Activated naive CD4-positive, alpha-beta T cell treated with anti-CD3 and anti-CD28 coated beads, Interleukin-2, amount 50 U/mL, for 24 hours (primary cell): ENCODE data around the gene MARCHF11.

Source experiments
- H3K27ac Mint-ChIP-seq: one replicate; pipeline ENCODE4 v1.8.0; 2021; ENCODE audit warnings: mild to moderate bottlenecking, mixed read lengths
- H3K27me3 Mint-ChIP-seq: one replicate; pipeline ENCODE4 v1.8.0; 2021; ENCODE audit warnings: mixed read lengths
- H3K36me3 Mint-ChIP-seq: one replicate; pipeline ENCODE4 v1.8.0; 2021; ENCODE audit warnings: mixed read lengths
- H3K4me1 Mint-ChIP-seq: one replicate; pipeline ENCODE4 v1.8.0; 2021; ENCODE audit warnings: mixed read lengths
- H3K4me3 Mint-ChIP-seq: one replicate; pipeline ENCODE4 v1.8.0; 2021; ENCODE audit warnings: mild to moderate bottlenecking, mixed read lengths
- H3K9me3 Mint-ChIP-seq: one replicate; pipeline ENCODE4 v1.8.0; 2021; ENCODE audit warnings: mixed read lengths

MARCHF11 gene

GRCh38 chr5:16143361-16144049 is 36.1 kb downstream of the MARCHF11 start:
- no peak overlapping the region for H3K27ac Mint-ChIP-seq
- no peaks in the 10 kb centered on the region for H3K36me3 Mint-ChIP-seq
- peaks cover 5% of the 10 kb centered on the region for H3K9me3 Mint-ChIP-seq
- H3K4me3 Mint-ChIP-seq: no peak overlapping the region
- peaks cover 3% of the 10 kb centered on the region for H3K27me3 Mint-ChIP-seq
- no peaks in the 10 kb centered on the region for H3K4me1 Mint-ChIP-seq

DNA sequence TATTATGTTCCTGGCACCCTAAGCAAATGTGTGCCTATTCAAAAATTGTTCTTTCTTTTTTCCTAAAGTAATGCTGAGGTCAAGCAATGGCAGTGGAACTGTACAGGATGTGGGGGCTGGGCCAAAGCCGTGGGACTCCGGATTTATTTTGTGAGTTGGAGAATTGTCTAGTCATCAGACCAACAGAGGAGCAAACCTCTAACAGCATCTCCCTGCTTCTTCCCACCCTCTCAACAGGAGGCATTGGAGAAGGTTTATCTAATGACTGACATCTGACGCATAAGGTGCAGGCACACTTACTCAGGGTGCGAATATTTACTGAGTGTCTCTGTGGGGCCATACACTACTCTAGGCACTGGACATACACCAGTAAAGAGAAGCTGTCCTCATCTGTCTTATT is 38.6 kb downstream of the MARCHF11 start:
- peaks cover 3% of the 10 kb centered on the region for H3K27me3 Mint-ChIP-seq
- no peaks in the 10 kb centered on the region for H3K4me1 Mint-ChIP-seq
- no peak overlapping the region for H3K27ac Mint-ChIP-seq
- H3K36me3 Mint-ChIP-seq: no peaks in the 10 kb centered on the region
- H3K4me3 Mint-ChIP-seq: no peak overlapping the region
- H3K9me3 Mint-ChIP-seq: peaks cover 11% of the 10 kb centered on the region

GRCh38 chr5:16140417-16140816 is 39.2 kb downstream of the MARCHF11 start:
- Mint-ChIP-seq H3K36me3 (no peaks in the 10 kb centered on the region), H3K9me3 (peaks cover 11% of the 10 kb centered on the region), H3K4me1 (no peaks in the 10 kb centered on the region), H3K27ac (no peak overlapping the region), H3K4me3 (no peak overlapping the region), H3K27me3 (peaks cover 3% of the 10 kb centered on the region)

GRCh38 chr5:16137177-16137576 is 42.4 kb downstream of the MARCHF11 start:
- peaks cover 11% of the 10 kb centered on the region for H3K9me3 Mint-ChIP-seq
- no peak overlapping the region for H3K27ac Mint-ChIP-seq
- no peaks in the 10 kb centered on the region for H3K36me3 Mint-ChIP-seq
- no peak overlapping the region for H3K4me3 Mint-ChIP-seq
- no peaks in the 10 kb centered on the region for H3K4me1 Mint-ChIP-seq
- H3K27me3 Mint-ChIP-seq: peaks cover 1% of the 10 kb centered on the region

- no peaks in the 10 kb centered on the region for H3K4me1 Mint-ChIP-seq
- H3K9me3 Mint-ChIP-seq: peaks cover 10% of the 10 kb centered on the region
- H3K4me3 Mint-ChIP-seq: no peak overlapping the region
- H3K27me3 Mint-ChIP-seq: peaks cover 1% of the 10 kb centered on the region
- H3K36me3 Mint-ChIP-seq: no peaks in the 10 kb centered on the region
- no peak overlapping the region for H3K27ac Mint-ChIP-seq
Observed at GRCh38 chr5:16135506-16135905, 44.1 kb downstream of the MARCHF11 start.

DNA sequence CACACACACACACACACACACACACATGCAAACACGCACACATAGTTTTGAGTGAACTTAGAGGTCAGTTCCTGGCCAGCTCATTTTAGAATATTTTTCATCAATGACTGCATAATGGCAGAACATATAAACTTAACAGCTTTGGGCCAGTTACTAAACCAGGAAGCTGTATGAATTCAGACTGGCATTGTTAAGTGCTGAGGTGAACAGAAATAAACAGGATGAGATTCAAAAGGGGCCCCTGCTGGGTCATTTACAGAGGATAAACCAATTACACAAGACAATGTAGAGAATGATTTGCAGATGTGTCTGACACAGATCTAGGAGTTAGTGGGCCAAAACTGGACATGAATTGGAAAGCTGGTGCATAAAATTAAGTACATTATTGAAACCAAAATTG is 44.6 kb downstream of the MARCHF11 start:
- no peaks in the 10 kb centered on the region for H3K36me3 Mint-ChIP-seq
- H3K27ac Mint-ChIP-seq: no peak overlapping the region
- peaks cover 6% of the 10 kb centered on the region for H3K9me3 Mint-ChIP-seq
- H3K4me3 Mint-ChIP-seq: no peak overlapping the region
- H3K4me1 Mint-ChIP-seq: no peaks in the 10 kb centered on the region
- H3K27me3 Mint-ChIP-seq: peaks cover 1% of the 10 kb centered on the region

DNA sequence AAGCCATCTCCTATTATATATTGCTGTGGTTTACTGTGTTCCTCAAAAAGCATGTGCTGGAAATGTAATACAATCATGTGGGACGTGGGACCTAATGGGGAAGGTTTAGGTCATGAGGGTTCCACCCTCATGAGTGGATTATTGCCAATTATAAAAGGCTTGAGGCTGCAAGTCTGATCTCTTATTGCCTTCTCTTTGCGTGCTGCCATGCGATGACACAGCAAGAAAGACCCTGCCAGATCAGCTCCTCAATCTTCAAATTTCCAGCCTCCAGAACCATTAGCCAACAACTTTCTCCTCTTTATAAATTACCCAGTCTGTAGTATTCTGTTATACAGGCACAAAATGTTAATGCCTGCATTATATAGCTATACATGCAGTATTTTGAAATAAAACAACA is 45.4 kb downstream of the MARCHF11 start:
- H3K27ac Mint-ChIP-seq: no peak overlapping the region
- H3K4me3 Mint-ChIP-seq: no peak overlapping the region
- H3K9me3 Mint-ChIP-seq: peaks cover 6% of the 10 kb centered on the region
- no peaks in the 10 kb centered on the region for H3K27me3 Mint-ChIP-seq
- no peaks in the 10 kb centered on the region for H3K36me3 Mint-ChIP-seq
- H3K4me1 Mint-ChIP-seq: no peaks in the 10 kb centered on the region

- no peaks in the 10 kb centered on the region for H3K36me3 Mint-ChIP-seq
- H3K27ac Mint-ChIP-seq: no peak overlapping the region
- no peaks in the 10 kb centered on the region for H3K9me3 Mint-ChIP-seq
- H3K4me1 Mint-ChIP-seq: no peaks in the 10 kb centered on the region
- H3K4me3 Mint-ChIP-seq: no peak overlapping the region
- no peaks in the 10 kb centered on the region for H3K27me3 Mint-ChIP-seq
Observed at GRCh38 chr5:16131878-16132277, 47.7 kb downstream of the MARCHF11 start.

GRCh38 chr5:16128944-16129343 is 50.6 kb downstream of the MARCHF11 start:
- H3K4me3 Mint-ChIP-seq: no peak overlapping the region
- no peak overlapping the region for H3K27ac Mint-ChIP-seq
- H3K9me3 Mint-ChIP-seq: peaks cover 3% of the 10 kb centered on the region
- no peaks in the 10 kb centered on the region for H3K36me3 Mint-ChIP-seq
- H3K27me3 Mint-ChIP-seq: no peaks in the 10 kb centered on the region
- H3K4me1 Mint-ChIP-seq: no peaks in the 10 kb centered on the region

- H3K27me3 Mint-ChIP-seq: no peaks in the 10 kb centered on the region
- no peaks in the 10 kb centered on the region for H3K4me1 Mint-ChIP-seq
- H3K4me3 Mint-ChIP-seq: no peak overlapping the region
- H3K36me3 Mint-ChIP-seq: no peaks in the 10 kb centered on the region
- H3K27ac Mint-ChIP-seq: no peak overlapping the region
- peaks cover 3% of the 10 kb centered on the region for H3K9me3 Mint-ChIP-seq
Observed at GRCh38 chr5:16127865-16128544, 51.6 kb downstream of the MARCHF11 start.

DNA sequence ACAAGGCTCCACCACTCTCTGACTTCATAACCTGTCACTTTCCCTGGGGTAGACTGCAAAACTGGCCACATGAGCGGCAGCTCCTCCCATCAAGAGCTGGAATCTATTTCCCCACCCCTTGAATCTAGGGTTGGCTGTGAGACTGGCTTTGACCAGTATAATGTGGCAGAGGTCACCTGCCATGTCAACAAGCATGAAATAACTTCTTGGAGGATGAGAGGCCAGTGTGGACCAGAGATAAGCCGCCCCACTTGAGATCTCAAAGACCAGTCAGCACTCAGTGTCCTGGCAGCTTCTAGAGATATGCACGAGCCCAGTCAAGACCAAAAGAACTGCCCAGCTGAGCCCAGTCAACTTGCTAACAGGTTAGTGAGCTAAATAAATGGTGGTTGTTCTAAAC is 59.0 kb downstream of the MARCHF11 start:
- Mint-ChIP-seq H3K27me3 (no peaks in the 10 kb centered on the region), H3K4me3 (no peak overlapping the region), H3K36me3 (no peaks in the 10 kb centered on the region), H3K9me3 (no peaks in the 10 kb centered on the region), H3K27ac (no peak overlapping the region), H3K4me1 (no peaks in the 10 kb centered on the region)

GRCh38 chr5:16119790-16120189 is 59.8 kb downstream of the MARCHF11 start:
- Mint-ChIP-seq H3K9me3 (no peaks in the 10 kb centered on the region), H3K36me3 (no peaks in the 10 kb centered on the region), H3K27me3 (no peaks in the 10 kb centered on the region), H3K4me3 (no peak overlapping the region), H3K4me1 (no peaks in the 10 kb centered on the region), H3K27ac (no peak overlapping the region)

DNA sequence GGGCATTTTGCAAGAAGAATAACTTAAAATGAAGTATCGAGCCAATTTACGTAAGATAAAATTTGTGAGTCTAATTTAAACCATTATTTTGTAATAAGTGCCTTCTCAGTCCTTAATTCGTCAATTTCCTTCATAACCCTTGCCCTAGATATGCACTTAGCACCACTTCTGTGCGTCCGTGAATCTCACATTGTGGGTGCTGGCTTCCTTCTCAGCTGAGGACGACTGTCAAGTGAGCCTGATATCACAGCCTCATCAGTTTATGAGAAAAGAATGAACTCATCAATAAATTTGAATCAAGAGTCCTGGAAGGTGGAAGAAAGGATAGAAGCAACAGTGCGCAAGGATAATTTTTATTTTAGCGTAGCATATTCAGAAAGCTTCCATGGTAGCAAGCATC is 64.5 kb downstream of the MARCHF11 start:
- Mint-ChIP-seq H3K36me3 (no peaks in the 10 kb centered on the region), H3K4me3 (no peak overlapping the region), H3K27ac (no peak overlapping the region), H3K27me3 (no peaks in the 10 kb centered on the region), H3K9me3 (peaks cover 8% of the 10 kb centered on the region), H3K4me1 (no peaks in the 10 kb centered on the region)

DNA sequence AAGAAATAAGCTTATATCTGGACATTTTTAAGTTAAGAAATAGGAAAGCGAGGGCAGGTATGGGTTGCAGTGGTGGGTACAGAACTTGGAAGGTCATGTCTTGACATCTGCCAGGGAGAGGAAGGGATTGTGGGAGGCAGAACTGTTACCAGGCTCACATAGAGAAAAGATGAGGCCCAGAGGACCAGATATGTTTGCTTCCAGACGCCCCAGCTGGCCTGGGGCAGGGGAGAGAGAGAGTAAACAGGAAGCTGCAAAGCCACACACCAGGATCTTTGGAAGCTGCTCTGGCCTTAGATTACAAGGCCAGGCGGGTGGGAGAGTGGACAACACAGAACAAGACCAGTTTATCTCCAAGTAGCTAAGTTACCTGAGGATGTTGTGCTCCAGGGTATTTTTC is 71.2 kb downstream of the MARCHF11 start:
- no peaks in the 10 kb centered on the region for H3K36me3 Mint-ChIP-seq
- H3K4me1 Mint-ChIP-seq: no peaks in the 10 kb centered on the region
- peaks cover 16% of the 10 kb centered on the region for H3K9me3 Mint-ChIP-seq
- H3K4me3 Mint-ChIP-seq: no peak overlapping the region
- no peak overlapping the region for H3K27ac Mint-ChIP-seq
- H3K27me3 Mint-ChIP-seq: peaks cover 3% of the 10 kb centered on the region

DNA sequence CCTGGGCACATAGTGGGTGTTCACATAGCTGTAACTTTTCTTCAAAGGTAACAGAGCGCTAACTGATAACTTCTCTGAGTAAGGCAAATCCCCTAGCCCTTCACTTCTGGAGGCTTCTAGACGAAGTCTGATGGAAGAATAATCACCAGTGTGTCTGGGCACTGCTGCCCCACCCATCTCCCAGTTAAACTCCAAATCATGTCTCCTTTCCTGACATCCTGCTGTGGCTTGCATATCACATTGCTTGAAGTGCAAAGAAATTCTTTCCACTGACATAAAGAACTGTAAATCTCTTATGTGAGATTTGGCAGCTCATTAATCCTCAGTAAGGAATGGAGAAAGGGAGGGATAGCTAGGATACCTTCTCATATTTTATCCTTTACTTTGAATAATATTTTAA is 74.6 kb downstream of the MARCHF11 start:
- Mint-ChIP-seq H3K27me3 (peaks cover 3% of the 10 kb centered on the region), H3K36me3 (no peaks in the 10 kb centered on the region), H3K4me3 (no peak overlapping the region), H3K4me1 (no peaks in the 10 kb centered on the region), H3K9me3 (peaks cover 13% of the 10 kb centered on the region), H3K27ac (no peak overlapping the region)

DNA sequence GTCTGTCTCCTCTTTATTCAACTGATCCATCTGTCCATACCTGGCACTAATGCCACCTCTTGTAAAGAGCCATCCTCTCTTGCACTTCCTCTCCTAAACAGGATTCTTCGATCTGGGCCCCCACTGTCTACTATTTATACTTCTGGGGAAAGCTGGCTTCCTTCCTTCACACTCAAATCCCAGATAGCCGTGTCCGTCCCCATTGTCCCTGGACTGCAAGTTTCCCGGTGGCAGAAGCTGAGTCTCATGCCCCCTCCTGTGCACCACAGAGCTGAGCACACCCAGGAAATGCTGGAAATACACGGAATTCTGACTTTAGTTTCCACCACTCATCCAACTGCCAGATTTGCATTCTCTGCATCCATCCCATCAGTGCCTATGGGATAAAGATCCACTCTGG is 84.0 kb downstream of the MARCHF11 start:
- Mint-ChIP-seq H3K27ac (no peak overlapping the region), H3K4me3 (no peak overlapping the region), H3K9me3 (no peaks in the 10 kb centered on the region), H3K4me1 (no peaks in the 10 kb centered on the region), H3K27me3 (peaks cover 3% of the 10 kb centered on the region), H3K36me3 (no peaks in the 10 kb centered on the region)

DNA sequence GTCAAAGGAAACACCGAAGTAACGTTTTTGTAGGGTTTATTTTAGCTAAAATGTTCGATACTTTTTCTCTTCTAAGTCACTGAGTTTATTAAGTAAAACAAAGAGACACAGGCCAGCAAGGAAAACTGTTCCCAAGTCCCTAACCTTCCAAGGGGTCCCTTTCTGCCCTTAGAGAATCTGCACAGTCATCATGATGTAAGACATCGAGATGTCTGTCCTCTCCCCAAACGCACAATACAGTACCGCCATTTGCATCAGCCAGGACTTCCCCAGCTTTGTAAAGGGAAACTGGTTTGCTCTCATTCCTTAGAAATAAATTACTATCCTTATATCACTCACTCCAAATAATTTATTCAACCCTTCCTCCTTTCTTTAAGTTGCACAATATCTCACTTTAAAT is 89.3 kb downstream of the MARCHF11 start:
- no peak overlapping the region for H3K4me3 Mint-ChIP-seq
- no peaks in the 10 kb centered on the region for H3K9me3 Mint-ChIP-seq
- H3K27ac Mint-ChIP-seq: no peak overlapping the region
- no peaks in the 10 kb centered on the region for H3K4me1 Mint-ChIP-seq
- H3K36me3 Mint-ChIP-seq: no peaks in the 10 kb centered on the region
- peaks cover 1% of the 10 kb centered on the region for H3K27me3 Mint-ChIP-seq
